Fibroblast of lung (primary cell): ENCODE results near the gene QPCTL.

Source experiments
- EZH2 ChIP-seq: IDR thresholded peaks from 2 replicates; pipeline ENCODE4 v1.5.1; 2012; ENCODE audit warnings: low read length, control low read depth, mild to moderate bottlenecking; ENCODE audit errors: missing control alignments
- TF ChIP-seq, protein P1 (sequence below), 2 donors: IDR thresholded peaks in 1 of 2; conservative IDR thresholded peaks in 1 of 2; 1 replicate in 1 of 2; 2 replicates in 1 of 2; pipeline ENCODE4 v1.5.1; 2011 to 2012; ENCODE audit warnings: low read length in 2 of 2, control low read depth in 1 of 2, inconsistent platforms in 1 of 2, low read depth in 1 of 2, mild to moderate bottlenecking in 1 of 2

DNA sequence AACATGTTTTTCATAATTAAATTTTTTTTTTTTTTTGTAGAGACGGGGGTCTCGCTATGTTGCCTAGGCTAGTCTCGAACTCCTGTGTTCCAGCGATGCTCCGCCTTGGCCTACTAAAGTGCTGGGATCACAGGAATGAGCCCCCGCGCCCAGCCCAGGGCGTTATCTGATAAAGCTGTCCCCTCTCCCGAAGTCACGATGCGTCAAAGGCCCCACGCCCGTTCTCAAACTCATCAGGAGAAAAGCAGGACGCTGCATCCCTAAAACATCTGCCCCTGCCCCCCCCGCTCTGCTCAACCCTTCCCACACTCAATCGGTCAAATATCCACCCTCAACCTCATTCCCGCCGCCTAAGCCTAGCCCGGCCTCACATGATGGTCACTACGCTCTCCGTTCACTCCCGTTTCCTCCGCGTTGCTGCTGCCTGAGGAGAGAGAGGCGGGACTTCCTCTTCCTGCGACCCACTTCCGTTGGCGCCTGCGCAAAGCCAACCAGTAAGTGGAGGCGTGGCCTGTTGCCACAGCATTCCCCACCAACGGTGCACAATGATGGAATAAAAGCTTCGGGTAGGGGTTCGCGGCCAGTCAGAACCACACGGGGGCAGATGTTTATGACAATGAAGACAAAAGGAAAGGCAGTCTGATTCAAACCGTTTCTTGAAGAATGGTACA is 815 bp upstream of the QPCTL start, which contains the start of gene SNRPD2:
- no peak for TF ChIP-seq EZH2
- TF ChIP-seq, protein P1, sequence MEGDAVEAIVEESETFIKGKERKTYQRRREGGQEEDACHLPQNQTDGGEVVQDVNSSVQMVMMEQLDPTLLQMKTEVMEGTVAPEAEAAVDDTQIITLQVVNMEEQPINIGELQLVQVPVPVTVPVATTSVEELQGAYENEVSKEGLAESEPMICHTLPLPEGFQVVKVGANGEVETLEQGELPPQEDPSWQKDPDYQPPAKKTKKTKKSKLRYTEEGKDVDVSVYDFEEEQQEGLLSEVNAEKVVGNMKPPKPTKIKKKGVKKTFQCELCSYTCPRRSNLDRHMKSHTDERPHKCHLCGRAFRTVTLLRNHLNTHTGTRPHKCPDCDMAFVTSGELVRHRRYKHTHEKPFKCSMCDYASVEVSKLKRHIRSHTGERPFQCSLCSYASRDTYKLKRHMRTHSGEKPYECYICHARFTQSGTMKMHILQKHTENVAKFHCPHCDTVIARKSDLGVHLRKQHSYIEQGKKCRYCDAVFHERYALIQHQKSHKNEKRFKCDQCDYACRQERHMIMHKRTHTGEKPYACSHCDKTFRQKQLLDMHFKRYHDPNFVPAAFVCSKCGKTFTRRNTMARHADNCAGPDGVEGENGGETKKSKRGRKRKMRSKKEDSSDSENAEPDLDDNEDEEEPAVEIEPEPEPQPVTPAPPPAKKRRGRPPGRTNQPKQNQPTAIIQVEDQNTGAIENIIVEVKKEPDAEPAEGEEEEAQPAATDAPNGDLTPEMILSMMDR (conservative IDR thresholded peaks at IDR 0.05 in 1 of 2, IDR thresholded peaks at IDR 0.05 in 1 of 2; ENCODE audit: low read depth in 1 of 2, low read length in 2 of 2) = no peak
